IMR-90 (cell line): ENCODE data around the gene LAMA2. TPM values are rescaled to one million over a fixed set of nuclear protein-coding genes. Genes with fewer than 3 reads are reported as not detected.

Source experiments
- ATAC-seq: fragments of 200-7000 bp; cut with Tn5 transposase; 2 replicates; pipeline ENCODE4 v1.9.1; 2020; ENCODE audit warnings: low read depth, mild to moderate bottlenecking, moderate library complexity
- BruUV-seq: library from RNA; stranded (reverse); fragments of 400-500 nt; replicated peaks from 2 replicates; lab custom pipeline; 2021; lab: Mats Ljungman, UMichigan
- CTCF ChIA-PET: fragments of 300-600 bp; formaldehyde crosslinking; extraction: SDS; loops from one replicate; lab custom pipeline; 2021; ENCODE audit warnings: antibody characterized with exemption; lab: Yijun Ruan, JAX
- POLR2A ChIA-PET: fragments of 300-600 bp; sonication (Branson Sonifier 250); formaldehyde crosslinking; loops from one replicate; lab custom pipeline; 2022; ENCODE audit warnings: antibody characterized with exemption; ENCODE audit not compliant: unreplicated experiment; lab: Charles Lee
- DNase-seq: peaks from one replicate; pipeline ENCODE4 v3.0.0; 2013
- H2AFZ ChIP-seq: replicated peaks from 2 replicates; pipeline ENCODE3; 2013; ENCODE audit warnings: low read length, mild to moderate bottlenecking; ENCODE audit not compliant: poor library complexity
- H2AK5ac ChIP-seq: 2 replicates; pipeline ENCODE4 v1.6.1; 2013; ENCODE audit warnings: low read depth, low read length, inconsistent platforms
- H2AK9ac ChIP-seq: replicated peaks from 2 replicates; pipeline ENCODE3; 2013; ENCODE audit warnings: mild to moderate bottlenecking, low read depth, low read length, moderate library complexity; ENCODE audit not compliant: poor library complexity
- H2BK120ac ChIP-seq: 2 replicates; pipeline ENCODE4 v1.6.1; 2013; ENCODE audit warnings: low read depth, low read length, inconsistent platforms
- H2BK15ac ChIP-seq: 3 replicates; pipeline ENCODE4 v1.6.1; 2013; ENCODE audit warnings: low read depth, low read length, inconsistent platforms
- H2BK20ac ChIP-seq: 2 replicates; pipeline ENCODE4 v1.6.1; 2013; ENCODE audit warnings: low read depth, mild to moderate bottlenecking, inconsistent platforms, low read length, moderate library complexity
- H2BK5ac ChIP-seq: 2 replicates; pipeline ENCODE4 v1.6.1; 2013; ENCODE audit warnings: mild to moderate bottlenecking, low read depth, low read length, inconsistent platforms; ENCODE audit not compliant: poor library complexity, severe bottlenecking
- H3K14ac ChIP-seq: replicated peaks from 2 replicates; pipeline ENCODE4 v1.6.1; 2013; ENCODE audit warnings: low read depth, low read length, inconsistent platforms
- H3K18ac ChIP-seq: 2 replicates; pipeline ENCODE4 v1.6.1; 2013; ENCODE audit warnings: low read depth, low read length, control low read depth
- H3K23ac ChIP-seq: 2 replicates; pipeline ENCODE4 v1.6.1; 2013; ENCODE audit warnings: low read depth, low read length, inconsistent platforms
- H3K27ac ChIP-seq: 2 replicates; pipeline ENCODE4 v1.5.1; 2013; ENCODE audit warnings: mild to moderate bottlenecking, control low read depth, low read length; ENCODE audit not compliant: insufficient read depth
- H3K27me3 ChIP-seq: 2 replicates; pipeline ENCODE4 v1.6.1; 2013; ENCODE audit warnings: low read length; ENCODE audit not compliant: control insufficient read depth, insufficient read depth
- H3K36me3 ChIP-seq: 2 replicates; pipeline ENCODE4 v1.6.1; 2013; ENCODE audit warnings: low read length, mixed read lengths; ENCODE audit not compliant: control insufficient read depth, insufficient read depth
- H3K4ac ChIP-seq: 2 replicates; pipeline ENCODE4 v1.6.1; 2013; ENCODE audit warnings: low read depth, low read length, inconsistent platforms
- H3K4me1 ChIP-seq: 2 replicates; pipeline ENCODE4 v1.6.1; 2013; ENCODE audit warnings: low read length, mixed read lengths; ENCODE audit not compliant: control insufficient read depth, insufficient read depth
- H3K4me2 ChIP-seq: 2 replicates; pipeline ENCODE4 v1.6.1; 2013; ENCODE audit warnings: low read depth, mild to moderate bottlenecking, control low read depth, low read length, moderate library complexity
- H3K4me3 ChIP-seq: 2 replicates; pipeline ENCODE4 v1.5.1; 2013; ENCODE audit warnings: low read depth, mild to moderate bottlenecking, control low read depth, low read length, moderate library complexity; ENCODE audit not compliant: insufficient read depth
- H3K56ac ChIP-seq: 2 replicates; pipeline ENCODE4 v1.6.1; 2013; ENCODE audit warnings: low read length, inconsistent platforms; ENCODE audit not compliant: insufficient read depth; ENCODE audit errors: extremely low read depth
- H3K79me1 ChIP-seq, 2 experiments: 2 replicates each; pipeline ENCODE4 v1.6.1; 2013; ENCODE audit warnings: low read length in 2 of 2, inconsistent platforms in 1 of 2, low read depth in 1 of 2
- H3K9ac ChIP-seq: 2 replicates; pipeline ENCODE4 v1.6.1; 2013; ENCODE audit warnings: low read depth, low read length, control low read depth
- H3K9me1 ChIP-seq: 2 replicates; pipeline ENCODE4 v1.6.1; 2013; ENCODE audit warnings: low read length, inconsistent platforms; ENCODE audit not compliant: insufficient read depth
- H3K9me3 ChIP-seq: 2 replicates; pipeline ENCODE4 v1.6.1; 2013; ENCODE audit warnings: low read length; ENCODE audit not compliant: control insufficient read depth, insufficient read depth
- H4K20me1 ChIP-seq: 2 replicates; pipeline ENCODE4 v1.6.1; 2013; ENCODE audit warnings: low read length, inconsistent platforms; ENCODE audit not compliant: insufficient read depth
- H4K5ac ChIP-seq: 2 replicates; pipeline ENCODE4 v1.6.1; 2013; ENCODE audit warnings: mild to moderate bottlenecking, low read depth, low read length, control low read depth
- H4K8ac ChIP-seq, 2 experiments: 2 replicates each; pipeline ENCODE4 v1.6.1; 2013; ENCODE audit warnings: low read depth in 2 of 2, low read length in 2 of 2, control low read depth in 1 of 2, inconsistent platforms in 1 of 2
- H4K91ac ChIP-seq: 2 replicates; pipeline ENCODE4 v1.6.1; 2013; ENCODE audit warnings: low read depth, low read length, inconsistent platforms; ENCODE audit not compliant: insufficient read depth
- BHLHE40 ChIP-seq: fragments of 150-350 bp; IDR thresholded peaks from 2 replicates; pipeline ENCODE4 v1.6.1; 2016; ENCODE audit warnings: mild to moderate bottlenecking, low read depth, low read length
- CEBPB ChIP-seq: IDR thresholded peaks from 2 replicates; pipeline ENCODE4 v1.6.1; 2012; ENCODE audit warnings: low read depth, low read length, improper control_type of control experiment
- CHD1 ChIP-seq: IDR thresholded peaks from 2 replicates; pipeline ENCODE4 v1.6.1; 2012; ENCODE audit warnings: low read depth, low read length, improper control_type of control experiment
- ELK1 ChIP-seq: fragments of 150-350 bp; IDR thresholded peaks from 2 replicates; pipeline ENCODE4 v1.6.1; 2016; ENCODE audit warnings: low read depth, mild to moderate bottlenecking, low read length, moderate library complexity, borderline replicate concordance
- FOS ChIP-seq: fragments of 150-350 bp; IDR thresholded peaks from 2 replicates; pipeline ENCODE4 v1.6.1; 2016; ENCODE audit warnings: low read depth, low read length
- MAFK ChIP-seq: IDR thresholded peaks from 2 replicates; pipeline ENCODE4 v1.6.1; 2012; ENCODE audit warnings: low read depth, low read length, improper control_type of control experiment
- MAZ ChIP-seq: IDR thresholded peaks from 2 replicates; pipeline ENCODE4 v1.6.1; 2012; ENCODE audit warnings: low read depth, mild to moderate bottlenecking, low read length, improper control_type of control experiment, moderate library complexity, borderline replicate concordance
- MXI1 ChIP-seq: IDR thresholded peaks from 2 replicates; pipeline ENCODE4 v1.6.1; 2012; ENCODE audit warnings: low read depth, mild to moderate bottlenecking, low read length, moderate library complexity, borderline replicate concordance
- NFE2L2 ChIP-seq: fragments of 150-350 bp; IDR thresholded peaks from 2 replicates; pipeline ENCODE4 v1.6.1; 2016; ENCODE audit warnings: low read depth, mild to moderate bottlenecking, low read length
- POLR2A ChIP-seq: IDR thresholded peaks from 2 replicates; pipeline ENCODE4 v1.6.1; 2012; ENCODE audit warnings: mild to moderate bottlenecking, low read depth, low read length
- RAD21 ChIP-seq: IDR thresholded peaks from 2 replicates; pipeline ENCODE4 v1.6.1; 2012; ENCODE audit warnings: low read length, improper control_type of control experiment
- RCOR1 ChIP-seq: IDR thresholded peaks from 2 replicates; pipeline ENCODE4 v1.6.1; 2012; ENCODE audit warnings: mild to moderate bottlenecking, low read length, improper control_type of control experiment; ENCODE audit not compliant: insufficient replicate concordance
- RFX5 ChIP-seq: IDR thresholded peaks from 2 replicates; pipeline ENCODE4 v1.8.0; 2012; ENCODE audit warnings: low read depth, mild to moderate bottlenecking, low read length, moderate library complexity
- SMC3 ChIP-seq: fragments of 150-350 bp; IDR thresholded peaks from 2 replicates; pipeline ENCODE4 v1.6.1; 2016; ENCODE audit warnings: low read depth, mild to moderate bottlenecking, antibody characterized with exemption, low read length, moderate library complexity
- USF2 ChIP-seq: fragments of 150-350 bp; IDR thresholded peaks from 2 replicates; pipeline ENCODE4 v1.6.1; 2017; ENCODE audit warnings: mild to moderate bottlenecking, antibody characterized with exemption, low read length, low read depth
- WGBS, 2 experiments: methylation state at CpG; one replicate each; pipeline versions ENCODE4 v1.1.5 to v1.1.7; 2013; ENCODE audit warnings: missing lambda C conversion rate in 2 of 2; ENCODE audit not compliant: insufficient read length in 1 of 2; ENCODE audit errors: extremely low coverage in 2 of 2; 5-methylcytosine and 5-hydroxymethylcytosine counted together
- dilution Hi-C: fragments of 300-500 bp; cut with HindIII; formaldehyde crosslinking; loops from one replicate; pipeline ENCODE4 v1.14.3; 2018; ENCODE audit warnings: low sequenced_read_pairs; ENCODE audit not compliant: unreplicated experiment
- in situ Hi-C: fragments of 300-500 bp; cut with MboI; formaldehyde crosslinking; loops from 3 replicates; pipeline ENCODE4 v1.14.3; 2019; ENCODE audit warnings: low sequenced_read_pairs, inconsistent platforms, mixed read lengths
- intact Hi-C: fragments of 100-400 bp; cut with micrococcal nuclease; formaldehyde crosslinking; loops from 2 replicates; pipeline ENCODE4 v1.10.0; 2022
- polyA plus RNA-seq, 3 experiments: library from polyadenylated mRNA; depleted of rRNA; stranded (reverse); fragments of >200 nt; gene quantifications; 2 replicates each; pipeline ENCODE4 v1.2.3, GENCODE V29; 2012; ENCODE audit warnings: low replicate concordance in 1 of 3
- total RNA-seq: library from RNA; depleted of rRNA; stranded (reverse); fragments of >200 nt; gene quantifications from 2 replicates; pipeline ENCODE4 v1.2.3, GENCODE V29; 2012
- TF ChIP-seq, protein P1 (sequence below): conservative IDR thresholded peaks from 2 replicates; pipeline ENCODE4 v1.5.1; 2012; ENCODE audit warnings: mild to moderate bottlenecking, low read depth, low read length, improper control_type of control experiment

The LAMA2 gene
- total and polyA plus RNA-seq, 2 of the 4 experiments (the other 2 are of a cell fraction), result 9.9 to 13.3 TPM

DNA sequence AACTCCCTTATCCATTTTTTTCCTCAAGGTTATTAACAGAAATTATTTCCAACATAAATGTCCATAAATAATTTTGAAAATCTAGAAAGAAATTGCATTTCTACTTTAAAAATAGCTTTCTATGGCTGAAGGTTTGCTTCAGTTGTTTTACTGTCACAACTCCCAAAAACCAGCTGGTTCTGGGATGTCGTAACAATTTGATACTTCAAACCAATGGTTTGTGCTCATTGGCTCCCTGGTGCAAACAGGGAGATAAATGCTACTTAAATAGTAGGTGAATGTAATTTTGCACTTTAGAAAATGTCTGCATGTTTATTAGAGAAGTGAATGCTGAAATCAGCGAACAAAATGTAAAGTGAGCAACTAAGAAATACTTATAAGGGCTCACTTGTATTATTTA is 31.1 kb downstream of the LAMA2 start:
- 100% methylated on average over 1 of the region's 2 CpGs; no CpG with 5 or more reads in 1 of the 2 experiments for WGBS, 2 experiments
- H4K8ac ChIP-seq, result no peak overlapping the region
- no peak overlapping the region for H4K91ac ChIP-seq
- no peak overlapping the region for H3K23ac ChIP-seq
- no peak overlapping the region for H3K9ac ChIP-seq
- H2AK5ac ChIP-seq, result no peak overlapping the region
- no peak overlapping the region for H2AFZ ChIP-seq
- H4K20me1 ChIP-seq, result no peaks in the 10 kb centered on the region
- H2AK9ac ChIP-seq, result no peak overlapping the region
- H3K4me3 ChIP-seq, result no peak overlapping the region
- dilution Hi-C loops, result no loop called here
- ATAC-seq (no peak), DNase-seq (no peak)
- H3K27me3 ChIP-seq, result no peaks in the 10 kb centered on the region
- no peak overlapping the region for H3K18ac ChIP-seq
- no peaks in the 10 kb centered on the region for H3K79me1 ChIP-seq
- no peaks in the 10 kb centered on the region for H3K9me1 ChIP-seq
- no peaks in the 10 kb centered on the region for H3K36me3 ChIP-seq
- no peaks in the 10 kb centered on the region for H3K9me3 ChIP-seq
- no peak overlapping the region for H3K27ac ChIP-seq
- BruUV-seq, result no TSS peak
- H3K4me1 ChIP-seq, result no peaks in the 10 kb centered on the region
- no peak overlapping the region for H2BK20ac ChIP-seq
- POLR2A ChIA-PET, result no interaction called here
- H4K5ac ChIP-seq, result no peak overlapping the region
- no peak overlapping the region for H3K56ac ChIP-seq
- H3K4me2 ChIP-seq, result no peak overlapping the region
- in situ Hi-C loops, result no loop called here
- no peak overlapping the region for H3K14ac ChIP-seq
- no peak overlapping the region for H2BK15ac ChIP-seq
- intact Hi-C loops, result no loop called here
- H2BK5ac ChIP-seq, result no peak overlapping the region
- no peak overlapping the region for H2BK120ac ChIP-seq
- CTCF ChIA-PET, result no interaction called here
- TF ChIP-seq CEBPB (no peak), SMC3 (no peak), ELK1 (no peak), BHLHE40 (no peak), MXI1 (no peak), USF2 (no peak), POLR2A (no peak), CHD1 (no peak), RAD21 (no peak), RFX5 (no peak), MAZ (no peak), NFE2L2 (no peak), RCOR1 (no peak), FOS (no peak), MAFK (no peak)
- TF ChIP-seq, protein P1, sequence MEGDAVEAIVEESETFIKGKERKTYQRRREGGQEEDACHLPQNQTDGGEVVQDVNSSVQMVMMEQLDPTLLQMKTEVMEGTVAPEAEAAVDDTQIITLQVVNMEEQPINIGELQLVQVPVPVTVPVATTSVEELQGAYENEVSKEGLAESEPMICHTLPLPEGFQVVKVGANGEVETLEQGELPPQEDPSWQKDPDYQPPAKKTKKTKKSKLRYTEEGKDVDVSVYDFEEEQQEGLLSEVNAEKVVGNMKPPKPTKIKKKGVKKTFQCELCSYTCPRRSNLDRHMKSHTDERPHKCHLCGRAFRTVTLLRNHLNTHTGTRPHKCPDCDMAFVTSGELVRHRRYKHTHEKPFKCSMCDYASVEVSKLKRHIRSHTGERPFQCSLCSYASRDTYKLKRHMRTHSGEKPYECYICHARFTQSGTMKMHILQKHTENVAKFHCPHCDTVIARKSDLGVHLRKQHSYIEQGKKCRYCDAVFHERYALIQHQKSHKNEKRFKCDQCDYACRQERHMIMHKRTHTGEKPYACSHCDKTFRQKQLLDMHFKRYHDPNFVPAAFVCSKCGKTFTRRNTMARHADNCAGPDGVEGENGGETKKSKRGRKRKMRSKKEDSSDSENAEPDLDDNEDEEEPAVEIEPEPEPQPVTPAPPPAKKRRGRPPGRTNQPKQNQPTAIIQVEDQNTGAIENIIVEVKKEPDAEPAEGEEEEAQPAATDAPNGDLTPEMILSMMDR, result no peak
- H3K4ac ChIP-seq, result no peak overlapping the region
